Mesenchymal stem cell (in vitro differentiated cells and primary cell): ENCODE data around the gene ZNF22.

Source experiments
- DNase-seq: peaks from one replicate; pipeline ENCODE4 v3.0.0-alpha.2; 2013
- H2AFZ ChIP-seq: one replicate; pipeline ENCODE4 v1.6.1; 2013; ENCODE audit warnings: low read depth, mild to moderate bottlenecking, control low read depth, inconsistent platforms, low read length, moderate library complexity
- H2AK5ac ChIP-seq: 2 replicates; pipeline ENCODE4 v1.6.1; 2013; ENCODE audit warnings: low read length, moderate library complexity, mild to moderate bottlenecking, inconsistent platforms; ENCODE audit not compliant: severe bottlenecking
- H2BK120ac ChIP-seq: one replicate; pipeline ENCODE4 v1.6.1; 2013; ENCODE audit warnings: low read depth, mild to moderate bottlenecking, inconsistent platforms, low read length, moderate library complexity
- H2BK12ac ChIP-seq, 2 experiments: one replicate each; pipeline ENCODE4 v1.6.1; 2013; ENCODE audit warnings: inconsistent platforms in 2 of 2, low read length in 2 of 2, mild to moderate bottlenecking in 2 of 2, moderate library complexity in 2 of 2, control low read depth in 1 of 2
- H2BK15ac ChIP-seq: one replicate; pipeline ENCODE4 v1.6.1; 2013; ENCODE audit warnings: mild to moderate bottlenecking, low read depth, inconsistent platforms; ENCODE audit not compliant: poor library complexity, severe bottlenecking
- H2BK5ac ChIP-seq: 2 replicates; pipeline ENCODE4 v1.6.1; 2013; ENCODE audit warnings: low read depth, mild to moderate bottlenecking, low read length, control low read depth, inconsistent platforms; ENCODE audit not compliant: poor library complexity, severe bottlenecking
- H3K14ac ChIP-seq, 2 experiments: one replicate each; pipeline ENCODE4 v1.6.1; 2013; ENCODE audit warnings: inconsistent platforms in 2 of 2, low read length in 2 of 2, control low read depth in 1 of 2, mild to moderate bottlenecking in 1 of 2, moderate library complexity in 1 of 2
- H3K18ac ChIP-seq, 2 experiments: one replicate each; pipeline ENCODE4 v1.6.1; 2013; ENCODE audit warnings: inconsistent platforms in 2 of 2, low read length in 2 of 2, control low read depth in 1 of 2, low read depth in 1 of 2, mild to moderate bottlenecking in 1 of 2
- H3K23ac ChIP-seq, 2 experiments: one replicate each; pipeline ENCODE4 v1.6.1; 2013; ENCODE audit warnings: inconsistent platforms in 2 of 2, low read length in 2 of 2, mild to moderate bottlenecking in 2 of 2, moderate library complexity in 2 of 2, control low read depth in 1 of 2
- H3K27ac ChIP-seq: 2 replicates; pipeline ENCODE4 v1.5.1; 2013; ENCODE audit warnings: mild to moderate bottlenecking, moderate library complexity, low read length, control low read depth, inconsistent platforms; ENCODE audit not compliant: poor library complexity, severe bottlenecking
- H3K27me3 ChIP-seq, 2 experiments: 2 replicates each; pipeline versions ENCODE4 v1.6.1 to v1.7.0; 2013; ENCODE audit warnings: low read length in 2 of 2, mild to moderate bottlenecking in 2 of 2, moderate library complexity in 2 of 2, control low read depth in 1 of 2, inconsistent platforms in 1 of 2; ENCODE audit not compliant: control insufficient read depth in 1 of 2, insufficient read depth in 1 of 2
- H3K36me3 ChIP-seq, 2 experiments: 2 replicates each; pipeline versions ENCODE4 v1.6.1 to v1.7.0; 2013; ENCODE audit warnings: low read length in 2 of 2, control low read depth in 1 of 2, inconsistent platforms in 1 of 2, low read depth in 1 of 2, mild to moderate bottlenecking in 1 of 2; ENCODE audit not compliant: insufficient read depth in 2 of 2, control insufficient read depth in 1 of 2
- H3K4ac ChIP-seq, 2 experiments: one replicate each; pipeline ENCODE4 v1.6.1; 2013; ENCODE audit warnings: inconsistent platforms in 2 of 2, low read length in 2 of 2, mild to moderate bottlenecking in 2 of 2, moderate library complexity in 2 of 2, control low read depth in 1 of 2, low read depth in 1 of 2
- H3K4me1 ChIP-seq: 2 replicates; pipeline ENCODE4 v1.6.1; 2013; ENCODE audit warnings: low read depth, low read length, control low read depth; ENCODE audit not compliant: control insufficient read depth, insufficient read depth
- H3K4me2 ChIP-seq: 2 replicates; pipeline ENCODE4 v1.6.1; 2013; ENCODE audit warnings: low read length, mild to moderate bottlenecking, inconsistent platforms; ENCODE audit not compliant: poor library complexity, severe bottlenecking
- H3K4me3 ChIP-seq, 2 experiments: 2 replicates each; pipeline versions ENCODE4 v1.5.1 to v1.7.0; 2013; ENCODE audit warnings: low read length in 2 of 2, mild to moderate bottlenecking in 2 of 2, control low read depth in 1 of 2, low read depth in 1 of 2; ENCODE audit not compliant: insufficient read depth in 1 of 2
- H3K79me1 ChIP-seq: replicated peaks from 2 replicates; pipeline ENCODE4 v1.6.1; 2013; ENCODE audit warnings: mild to moderate bottlenecking, control low read depth, low read length, inconsistent platforms; ENCODE audit not compliant: poor library complexity, severe bottlenecking
- H3K9ac ChIP-seq: 2 replicates; pipeline ENCODE4 v1.7.0; 2013; ENCODE audit warnings: mild to moderate bottlenecking, low read length, moderate library complexity
- H3K9me3 ChIP-seq: 2 replicates; pipeline ENCODE4 v1.7.0; 2013; ENCODE audit warnings: mild to moderate bottlenecking, low read length; ENCODE audit not compliant: control insufficient read depth
- H4K8ac ChIP-seq: one replicate; pipeline ENCODE4 v1.6.1; 2013; ENCODE audit warnings: inconsistent platforms, mild to moderate bottlenecking, low read length, moderate library complexity
- H4K91ac ChIP-seq: one replicate; pipeline ENCODE4 v1.6.1; 2013; ENCODE audit warnings: mild to moderate bottlenecking, low read length, inconsistent platforms
- WGBS: methylation state at CpG from one replicate; pipeline ENCODE4 v1.1.7; 2013; ENCODE audit warnings: mixed read lengths; 5-methylcytosine and 5-hydroxymethylcytosine counted together

The ZNF22 gene

DNA sequence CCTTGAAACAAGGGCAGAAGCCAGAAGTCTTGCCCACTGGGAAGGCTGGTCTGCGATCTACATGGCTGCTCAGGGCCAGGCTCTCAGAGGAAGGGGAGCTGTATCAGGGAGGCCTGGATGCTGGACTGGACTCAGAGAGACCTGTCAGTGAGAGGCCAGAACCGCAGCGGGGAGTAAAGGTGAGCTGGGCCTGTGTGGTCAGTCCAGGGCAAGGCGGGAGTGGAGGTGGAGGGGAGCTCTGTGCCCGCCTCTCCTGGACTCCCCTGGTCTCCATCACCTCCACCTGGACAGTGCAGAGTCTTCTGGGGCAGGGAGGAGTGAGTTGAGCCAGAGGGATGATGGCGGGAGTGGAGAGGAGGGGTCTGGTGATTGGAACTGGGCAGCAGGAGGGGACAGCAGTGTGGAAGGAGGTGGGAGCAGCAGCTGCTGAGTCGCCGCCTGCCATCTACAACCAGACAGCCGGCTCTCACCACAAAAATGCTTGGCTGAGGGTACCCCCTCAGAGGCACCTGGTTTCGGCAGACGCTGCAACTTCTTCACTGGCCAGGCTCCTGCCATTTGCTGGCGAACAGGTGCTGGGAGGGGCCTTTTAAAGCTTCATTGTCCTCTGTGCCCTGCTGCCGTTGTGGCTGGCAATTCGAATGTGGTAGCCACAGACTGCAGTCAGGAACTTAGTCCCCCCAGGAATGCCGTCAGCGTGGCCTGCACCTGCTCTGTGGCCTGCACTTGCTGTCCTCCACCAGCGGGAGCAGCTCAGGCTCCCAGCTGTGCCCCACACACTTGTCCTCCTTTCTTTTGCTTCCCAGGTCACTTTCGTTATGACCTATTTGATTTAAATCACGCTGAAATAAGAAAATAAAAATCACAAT, 37.6 kb upstream of the ZNF22 start:
- no peak overlapping the region for H3K9ac ChIP-seq
- peak overlapping the region; percentile 41 for H4K91ac ChIP-seq
- WGBS = 60% methylated on average over 16 of the region's 19 CpGs
- no peaks in the 10 kb centered on the region for H3K9me3 ChIP-seq
- no peak overlapping the region for H3K4me2 ChIP-seq
- peak overlapping the region in 1 of 2 experiments; percentile 96 for H2BK12ac ChIP-seq
- peak overlapping the region in 1 of 2 experiments; percentile 62 for H3K14ac ChIP-seq
- no peaks in the 10 kb centered on the region for H3K36me3 ChIP-seq
- peak overlapping the region in 1 of 2 experiments; percentile 65 for H3K4ac ChIP-seq
- H3K4me1 ChIP-seq = peaks cover 53% of the 10 kb centered on the region
- H3K23ac ChIP-seq = no peak overlapping the region
- peak overlapping the region; percentile 16 for H4K8ac ChIP-seq
- peak overlapping the region; percentile 60 for H2BK5ac ChIP-seq
- H3K4me3 ChIP-seq = no peak overlapping the region
- no peaks in the 10 kb centered on the region for H3K27me3 ChIP-seq
- no peak overlapping the region for H2AFZ ChIP-seq
- H3K18ac ChIP-seq = peak overlapping the region; percentile 3 to 76
- H3K27ac ChIP-seq = peak overlapping the region; percentile 52
- H2BK15ac ChIP-seq = no peak overlapping the region
- peaks cover 35% of the 10 kb centered on the region for H3K79me1 ChIP-seq
- H2BK120ac ChIP-seq = no peak overlapping the region
- DNase-seq = peak; percentile 34
- peak overlapping the region; percentile 8 for H2AK5ac ChIP-seq

DNA sequence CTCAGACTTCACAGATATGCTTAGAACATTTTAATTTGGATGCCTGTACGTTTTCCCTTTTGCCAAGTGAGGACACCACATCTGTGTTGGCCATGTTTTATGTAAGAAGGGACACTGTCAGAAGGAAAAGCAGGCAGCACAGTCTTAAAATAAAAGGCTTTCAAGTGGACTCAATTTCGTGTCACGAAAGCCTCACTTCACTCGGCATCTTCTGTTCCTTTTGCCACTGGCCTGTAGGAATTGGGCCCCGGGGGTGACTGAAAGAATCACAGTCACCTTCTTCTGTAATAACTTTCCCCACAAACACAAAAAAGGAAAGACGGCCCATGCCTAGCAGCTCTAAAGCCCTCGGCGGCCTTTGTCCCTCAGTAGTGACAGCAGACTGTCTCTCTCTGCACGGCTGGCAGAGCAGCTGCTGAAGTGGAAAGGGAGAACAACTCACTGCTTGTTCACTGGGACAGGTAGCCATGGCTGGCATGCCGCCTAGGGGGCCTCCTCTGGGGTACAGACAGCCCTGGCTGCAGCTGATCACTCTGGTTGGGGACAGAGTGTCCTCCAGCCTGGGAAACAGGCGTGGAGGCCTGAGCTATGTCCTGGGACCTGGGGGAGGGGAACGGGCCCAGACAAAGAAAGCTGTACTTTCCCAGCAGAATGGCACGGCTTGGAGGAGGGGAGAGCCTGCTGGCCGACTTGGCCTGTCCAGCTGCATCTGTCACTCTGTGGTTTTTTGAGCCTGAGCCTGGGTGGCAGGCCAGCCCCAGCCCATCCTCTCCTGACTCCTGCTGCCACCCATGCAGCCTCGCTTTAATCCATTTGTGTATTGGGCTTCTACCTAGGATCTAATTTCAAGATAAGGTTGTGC, 36.7 kb upstream of the ZNF22 start:
- Histone ChIP-seq H4K8ac (peak overlapping the region; percentile 95), H3K9me3 (no peaks in the 10 kb centered on the region), H3K27ac (peak overlapping the region; percentile 52), H3K36me3 (peaks cover 0 to 3% of the 10 kb centered on the region in 2 experiments), H2AK5ac (peak overlapping the region; percentile 74), H2AFZ (peak overlapping the region; percentile 56), H3K23ac (peak overlapping the region in 1 of 2 experiments; percentile 91), H2BK5ac (no peak overlapping the region), H4K91ac (peak overlapping the region; percentile 92), H3K4me1 (peaks cover 57% of the 10 kb centered on the region), H3K4me2 (peak overlapping the region; percentile 31), H2BK15ac (no peak overlapping the region), H2BK120ac (peak overlapping the region; percentile 81), H3K14ac (peak overlapping the region in 1 of 2 experiments; percentile 96), H3K4me3 (no peak overlapping the region), H3K27me3 (no peaks in the 10 kb centered on the region), H3K79me1 (peaks cover 36% of the 10 kb centered on the region), H3K4ac (peak overlapping the region; percentile 90 to 93), H2BK12ac (peak overlapping the region; percentile 69 to 85), H3K9ac (no peak overlapping the region), H3K18ac (peak overlapping the region; percentile 88 to 99)
- 35% methylated on average over 15 of the region's 15 CpGs for WGBS
- peak; percentile 76 for DNase-seq

DNA sequence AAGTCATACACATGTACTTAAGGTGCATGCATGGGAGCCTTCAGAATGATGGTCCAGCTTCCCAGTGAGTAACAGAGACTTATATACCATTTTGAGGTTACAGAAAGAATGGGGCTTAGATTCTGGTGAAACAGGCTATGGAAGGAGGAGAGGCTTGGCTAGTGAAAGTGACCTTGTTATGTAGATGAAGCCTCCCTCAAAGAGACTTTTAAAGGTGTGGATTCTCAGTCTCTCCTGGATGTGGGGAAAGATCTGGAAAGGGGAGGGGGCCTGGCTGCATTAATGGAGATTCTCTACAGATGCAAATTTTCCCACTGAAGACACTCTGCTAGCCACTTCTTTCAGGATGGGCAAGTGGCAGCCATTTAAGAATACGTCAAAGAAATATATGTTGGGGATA, 35.6 kb upstream of the ZNF22 start:
- Histone ChIP-seq H3K9ac (no peak overlapping the region), H3K9me3 (no peaks in the 10 kb centered on the region)

More for the DNA sequence above, 35.6 kb upstream of the ZNF22 start:
- Histone ChIP-seq H3K79me1 (peaks cover 34% of the 10 kb centered on the region), H3K4ac (peak overlapping the region; percentile 56 to 92), H2BK120ac (peak overlapping the region; percentile 90), H3K36me3 (peaks cover 4 to 9% of the 10 kb centered on the region in 2 experiments), H3K4me3 (no peak overlapping the region), H3K27me3 (no peaks in the 10 kb centered on the region), H3K18ac (peak overlapping the region in 1 of 2 experiments; percentile 69), H2AFZ (no peak overlapping the region), H2BK5ac (no peak overlapping the region), H3K23ac (no peak overlapping the region), H2BK12ac (peak overlapping the region; percentile 35 to 49), H2BK15ac (no peak overlapping the region), H3K14ac (no peak overlapping the region), H3K4me1 (peaks cover 54% of the 10 kb centered on the region), H4K8ac (no peak overlapping the region), H2AK5ac (no peak overlapping the region), H3K27ac (no peak overlapping the region), H3K4me2 (no peak overlapping the region), H4K91ac (no peak overlapping the region)
- DNase-seq = no peak
- 100% methylated on average over 1 of the region's 1 CpG for WGBS
